Nephron progenitor cell (in vitro differentiated cells): ENCODE measurements around the gene RCVRN.
A peak's percentile ranks its signal among the peaks of the same experiment; 100 is the strongest.

Source experiments
- DNase-seq: peaks from one replicate; pipeline ENCODE4 v3.0.0; 2021
- H3K27ac Mint-ChIP-seq: 2 replicates; pipeline ENCODE4 v1.8.0; 2021; ENCODE audit warnings: mild to moderate bottlenecking, moderate library complexity, mixed read lengths
- H3K27me3 Mint-ChIP-seq: 2 replicates; pipeline ENCODE4 v1.8.0; 2021; ENCODE audit warnings: mild to moderate bottlenecking, low read depth, mixed read lengths; ENCODE audit not compliant: poor library complexity
- H3K36me3 Mint-ChIP-seq: 2 replicates; pipeline ENCODE4 v1.8.0; 2021; ENCODE audit warnings: low read depth, mixed read lengths
- H3K4me1 Mint-ChIP-seq: 2 replicates; pipeline ENCODE4 v1.8.0; 2021; ENCODE audit warnings: mixed read lengths
- H3K4me3 Mint-ChIP-seq: 2 replicates; pipeline ENCODE4 v1.8.0; 2021; ENCODE audit warnings: mild to moderate bottlenecking, moderate library complexity, mixed read lengths
- H3K9me3 Mint-ChIP-seq: 2 replicates; pipeline ENCODE4 v1.8.0; 2021; ENCODE audit warnings: mild to moderate bottlenecking, moderate library complexity, mixed read lengths
- TF ChIP-seq, protein P1 (sequence below): fragments of 200-600 bp; sonication (generic); IDR thresholded peaks from 2 replicates; pipeline ENCODE4 v1.5.0; 2021; ENCODE audit warnings: antibody characterized with exemption

Gene RCVRN

DNA sequence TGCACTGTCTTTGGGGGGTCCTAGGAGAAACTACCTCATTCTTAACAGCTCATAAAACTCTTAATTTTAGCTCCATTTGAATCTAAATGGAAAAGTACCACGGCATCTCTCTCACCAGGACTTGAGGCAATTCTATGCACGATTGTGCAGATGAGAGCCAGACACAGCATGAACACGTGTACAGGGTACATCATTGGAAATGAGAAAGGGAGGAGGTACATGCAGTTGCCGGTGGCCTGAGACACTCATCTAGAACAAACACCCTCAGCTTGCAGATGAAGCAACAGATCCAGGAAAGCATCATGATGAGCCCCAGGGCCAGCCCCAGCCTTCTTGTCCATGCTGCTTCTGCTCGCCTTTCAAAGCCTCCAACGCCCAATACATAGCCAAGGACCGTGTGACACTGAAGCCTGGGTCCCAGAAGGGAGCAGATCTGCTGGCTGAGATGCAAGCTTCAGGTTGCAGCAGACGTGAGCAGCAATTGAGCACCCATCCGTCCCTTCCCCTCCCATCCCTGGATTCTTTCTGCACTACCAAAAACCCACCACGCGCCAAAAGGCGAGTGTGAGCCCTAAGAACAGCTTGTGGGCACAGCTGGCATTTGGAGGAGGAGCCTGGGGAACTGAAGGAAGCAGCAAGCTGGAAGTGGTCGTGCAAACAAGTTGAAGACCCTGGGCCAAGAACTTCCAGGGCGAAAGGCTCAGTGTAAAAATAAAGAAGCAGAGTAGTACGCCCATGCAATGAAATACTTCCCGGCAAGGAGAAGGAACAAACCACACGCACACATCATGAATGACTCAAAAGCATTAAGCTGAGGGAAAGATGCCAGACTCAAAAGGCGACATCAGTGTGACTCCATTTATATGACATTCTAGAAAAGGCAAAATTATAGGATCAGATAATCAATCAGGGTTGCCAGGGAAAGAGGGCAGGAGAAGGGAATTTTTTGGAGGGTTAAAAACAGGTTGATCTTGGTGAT lies 7.3 kb upstream of the RCVRN start:
- no peak overlapping the region for H3K27ac Mint-ChIP-seq
- no peaks in the 10 kb centered on the region for H3K9me3 Mint-ChIP-seq
- DNase-seq: no peak
- TF ChIP-seq, protein P1, sequence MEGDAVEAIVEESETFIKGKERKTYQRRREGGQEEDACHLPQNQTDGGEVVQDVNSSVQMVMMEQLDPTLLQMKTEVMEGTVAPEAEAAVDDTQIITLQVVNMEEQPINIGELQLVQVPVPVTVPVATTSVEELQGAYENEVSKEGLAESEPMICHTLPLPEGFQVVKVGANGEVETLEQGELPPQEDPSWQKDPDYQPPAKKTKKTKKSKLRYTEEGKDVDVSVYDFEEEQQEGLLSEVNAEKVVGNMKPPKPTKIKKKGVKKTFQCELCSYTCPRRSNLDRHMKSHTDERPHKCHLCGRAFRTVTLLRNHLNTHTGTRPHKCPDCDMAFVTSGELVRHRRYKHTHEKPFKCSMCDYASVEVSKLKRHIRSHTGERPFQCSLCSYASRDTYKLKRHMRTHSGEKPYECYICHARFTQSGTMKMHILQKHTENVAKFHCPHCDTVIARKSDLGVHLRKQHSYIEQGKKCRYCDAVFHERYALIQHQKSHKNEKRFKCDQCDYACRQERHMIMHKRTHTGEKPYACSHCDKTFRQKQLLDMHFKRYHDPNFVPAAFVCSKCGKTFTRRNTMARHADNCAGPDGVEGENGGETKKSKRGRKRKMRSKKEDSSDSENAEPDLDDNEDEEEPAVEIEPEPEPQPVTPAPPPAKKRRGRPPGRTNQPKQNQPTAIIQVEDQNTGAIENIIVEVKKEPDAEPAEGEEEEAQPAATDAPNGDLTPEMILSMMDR: no peak
- H3K4me1 Mint-ChIP-seq: peaks cover 50% of the 10 kb centered on the region
- peaks cover 7% of the 10 kb centered on the region for H3K27me3 Mint-ChIP-seq
- H3K4me3 Mint-ChIP-seq: no peak overlapping the region
- H3K36me3 Mint-ChIP-seq: no peaks in the 10 kb centered on the region

DNA sequence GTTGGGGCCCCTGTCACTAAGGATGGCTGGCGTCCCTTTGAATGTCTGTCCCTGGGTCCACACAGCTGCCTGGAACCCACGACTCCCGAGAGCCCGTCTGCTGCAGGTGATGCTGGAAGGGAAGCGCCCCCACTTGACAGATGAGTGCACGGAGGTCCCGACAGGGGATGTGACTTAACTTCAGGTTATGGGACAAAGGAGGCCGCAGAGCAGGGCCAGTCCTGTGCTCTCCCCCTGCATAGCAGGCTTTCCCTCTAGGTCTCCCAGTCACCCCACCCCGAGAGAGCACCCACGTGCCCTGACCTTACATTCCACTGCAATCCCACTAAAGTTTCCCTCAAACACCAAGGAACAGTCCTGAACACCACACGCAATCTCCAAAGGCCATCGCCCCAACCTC lies 6.0 kb upstream of the RCVRN start:
- Mint-ChIP-seq H3K27ac (peak overlapping the region; percentile 43), H3K36me3 (no peaks in the 10 kb centered on the region), H3K4me1 (peaks cover 61% of the 10 kb centered on the region), H3K27me3 (peaks cover 7% of the 10 kb centered on the region), H3K9me3 (no peaks in the 10 kb centered on the region), H3K4me3 (no peak overlapping the region)
- no peak for DNase-seq
- TF ChIP-seq, protein P1: no peak

DNA sequence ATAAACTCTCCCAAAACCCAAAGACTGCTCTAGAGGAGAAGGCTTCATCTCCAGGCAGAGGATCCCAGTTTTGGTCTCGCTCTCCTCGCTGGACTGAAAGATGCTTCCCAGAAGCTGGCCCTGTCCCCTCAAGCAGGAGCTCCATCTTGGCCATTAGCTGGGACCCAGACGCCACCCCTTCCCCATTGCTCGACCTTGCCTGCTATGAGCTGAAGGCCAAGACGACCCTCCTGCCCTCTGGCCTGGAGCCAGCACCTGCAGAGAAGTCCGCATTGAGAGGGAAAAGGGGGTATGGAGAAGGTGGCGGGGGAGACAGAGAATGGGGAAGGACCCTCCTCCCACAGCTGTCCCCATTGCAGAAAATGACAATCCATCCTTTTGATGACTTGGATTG lies 3.6 kb upstream of the RCVRN start:
- Mint-ChIP-seq H3K27ac (peak overlapping the region; percentile 96), H3K4me1 (peaks cover 72% of the 10 kb centered on the region), H3K36me3 (no peaks in the 10 kb centered on the region), H3K9me3 (no peaks in the 10 kb centered on the region), H3K4me3 (no peak overlapping the region), H3K27me3 (peaks cover 3% of the 10 kb centered on the region)
- TF ChIP-seq, protein P1: no peak
- no peak for DNase-seq

DNA sequence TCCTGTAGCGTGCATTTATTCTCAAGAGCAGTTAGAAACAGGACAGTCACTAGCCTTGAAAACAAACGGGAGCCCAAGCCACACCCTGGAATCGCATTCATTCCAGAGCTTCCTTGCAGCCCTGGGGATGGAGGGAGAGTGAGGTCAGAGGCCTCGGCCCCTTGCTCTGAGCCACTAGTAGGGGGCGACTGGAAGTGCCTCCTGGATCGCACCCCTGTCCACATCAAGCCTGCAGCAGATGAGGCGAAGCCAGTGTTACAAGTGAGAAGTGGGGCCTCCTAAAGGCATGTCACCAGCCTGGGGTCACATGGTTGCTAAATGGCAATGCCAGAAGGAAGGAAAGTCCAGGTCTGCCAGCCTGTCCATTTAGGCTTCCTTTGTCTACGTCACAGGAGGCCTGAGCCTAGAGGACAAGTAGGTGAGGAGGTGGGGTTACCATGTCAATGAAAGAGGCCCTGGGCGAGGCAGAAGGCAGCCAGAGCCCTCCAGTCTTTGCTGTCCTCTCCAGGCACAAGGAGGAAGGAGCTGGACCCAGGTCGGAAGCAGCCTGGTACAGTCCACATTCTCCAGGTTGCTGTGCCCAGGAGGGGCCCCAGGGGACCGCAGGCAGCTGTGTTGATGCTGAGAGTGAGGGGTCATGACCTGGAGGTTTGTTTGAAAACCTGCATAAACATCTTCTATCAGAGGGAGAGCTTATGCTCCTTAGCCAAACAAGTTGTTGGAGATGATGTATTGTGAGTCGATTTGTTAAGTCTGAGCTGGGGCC lies 3.0 kb upstream of the RCVRN start:
- DNase-seq: peak; percentile 44
- Mint-ChIP-seq H3K9me3 (no peaks in the 10 kb centered on the region), H3K4me3 (no peak overlapping the region), H3K27ac (peak overlapping the region; percentile 96), H3K4me1 (peaks cover 78% of the 10 kb centered on the region), H3K27me3 (peaks cover 3% of the 10 kb centered on the region), H3K36me3 (no peaks in the 10 kb centered on the region)
- TF ChIP-seq, protein P1: no peak

DNA sequence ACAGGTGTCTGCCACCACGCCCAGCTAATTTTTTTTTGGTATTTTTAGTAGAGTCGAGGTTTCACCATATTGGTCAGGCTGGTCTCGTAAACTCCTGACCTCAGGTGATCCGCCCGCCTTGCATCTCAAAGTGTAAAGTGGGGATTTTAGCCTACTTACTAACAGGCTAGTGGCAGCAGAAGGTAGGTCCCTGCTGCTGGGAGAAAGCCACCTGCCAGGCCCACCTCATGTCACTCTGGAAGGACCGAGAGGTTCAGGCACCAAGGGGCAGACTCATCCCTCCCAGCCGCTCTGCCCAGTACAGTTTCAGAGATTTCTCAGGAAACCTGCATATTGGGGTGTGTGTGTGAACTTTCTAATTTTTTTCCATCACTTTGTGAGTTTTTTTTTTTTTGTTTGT lies 2.1 kb upstream of the RCVRN start:
- Mint-ChIP-seq H3K36me3 (no peaks in the 10 kb centered on the region), H3K4me3 (no peak overlapping the region), H3K27me3 (peaks cover 3% of the 10 kb centered on the region), H3K9me3 (no peaks in the 10 kb centered on the region), H3K4me1 (peaks cover 83% of the 10 kb centered on the region), H3K27ac (no peak overlapping the region)
- TF ChIP-seq, protein P1: no peak
- DNase-seq: no peak
